ENCODE results near the gene PDCD4. TPM values are rescaled to one million over a fixed set of nuclear protein-coding genes. Genes with fewer than 3 reads are reported as not detected.
A peak's percentile ranks its signal among the peaks of the same experiment; 100 is the strongest.

The PDCD4 gene
- total and polyA plus RNA-seq, 2 of the 13 experiments (the other 11 are each of a cell fraction or from before 2014, with no cell fraction given): 22.8 to 56.2 TPM

GRCh38 chr10:110840225-110840922, 31.4 kb upstream of the PDCD4 start (continued):
- peak; percentile 88 for TF ChIP-seq ARID5B (CRISPR knock-in tag; IDR thresholded peaks at IDR 0.05)
- TF ChIP-seq ZNF740 (CRISPR knock-in tag; IDR thresholded peaks at IDR 0.05): 0 out of 2 replicates have a peak, but pooled peaks have one; percentile 49
- TF ChIP-seq PRDM10 (CRISPR knock-in tag; IDR thresholded peaks at IDR 0.05; ENCODE audit: low read depth): peak; percentile 50; the same call in 1 of the 2 replicates
- 0 out of 2 replicates have a peak, but pooled peaks have one; percentile 36 for TF ChIP-seq THAP11 (CRISPR knock-in tag; IDR thresholded peaks at IDR 0.05)
- peak; percentile 74; the same call in 1 of the 2 replicates for TF ChIP-seq SOX13 (IDR thresholded peaks at IDR 0.05)
- peak in 1 of 2 experiments; percentile 88; a peak in 2 of 4 replicates for TF ChIP-seq SOX13 (CRISPR knock-in tag; conservative IDR thresholded peaks at IDR 0.05 in 1 of 2, IDR thresholded peaks at IDR 0.05 in 1 of 2)
- TF ChIP-seq ZGPAT (CRISPR knock-in tag; IDR thresholded peaks at IDR 0.05): peak; percentile 41; the same call in 1 of the 2 replicates
- TF ChIP-seq ZSCAN29 (CRISPR knock-in tag; conservative IDR thresholded peaks at IDR 0.05): 0 out of 2 replicates have a peak, but pooled peaks have one; percentile 58
- TF ChIP-seq IRF2 (CRISPR knock-in tag; IDR thresholded peaks at IDR 0.05): peak; percentile 61
- no peak for TF ChIP-seq HOXA9 (CRISPR knock-in tag; IDR thresholded peaks at IDR 0.05; ENCODE audit: borderline replicate concordance)
- no peak for TF ChIP-seq NFE2L1 (CRISPR knock-in tag; IDR thresholded peaks at IDR 0.05; ENCODE audit: borderline replicate concordance)
- TF ChIP-seq FOXO4 (CRISPR knock-in tag; conservative IDR thresholded peaks at IDR 0.05): no peak
